BLaER1 treated with 17β-estradiol and CSF1 and Interleukin-3, amounts not matched to agents 10 nM and 100 nM (cell line): ENCODE data around the gene CTNNA1.
A peak's percentile ranks its signal among the peaks of the same experiment; 100 is the strongest.
"Not testable (repeated sequence)": the region's sequence is repeated elsewhere in the genome, so short reads cannot be mapped to it uniquely, and the experiment has no call there.

ENCODE experiments used
- H3K27ac ChIP-seq, 11 experiments: shearing (Covaris generic); formaldehyde crosslinking; 2 replicates each; pipeline ENCODE4 v1.8.1; 2022
- H3K27me3 ChIP-seq, 11 experiments: shearing (Covaris generic); formaldehyde crosslinking; 2 replicates each; pipeline ENCODE4 v1.8.1; 2022
- H3K36me3 ChIP-seq, 11 experiments: shearing (Covaris generic); formaldehyde crosslinking; 2 replicates each; pipeline ENCODE4 v1.8.1; 2022
- H3K4me1 ChIP-seq, 10 experiments: shearing (Covaris generic); formaldehyde crosslinking; 2 replicates each; pipeline ENCODE4 v1.8.1; 2022
- H3K4me2 ChIP-seq, 11 experiments: shearing (Covaris generic); formaldehyde crosslinking; 2 replicates each; pipeline ENCODE4 v1.8.1; 2022
- H3K4me3 ChIP-seq, 10 experiments: shearing (Covaris generic); formaldehyde crosslinking; 2 replicates each; pipeline ENCODE4 v1.8.1; 2022
- H3K9ac ChIP-seq, 11 experiments: shearing (Covaris generic); formaldehyde crosslinking; 2 replicates each; pipeline ENCODE4 v1.8.1; 2022
- H3K9me3 ChIP-seq, 11 experiments: shearing (Covaris generic); formaldehyde crosslinking; replicated peaks in 1 of 11; 2 replicates each; pipeline ENCODE4 v1.8.1; 2022
- H4K20me1 ChIP-seq, 11 experiments: shearing (Covaris generic); formaldehyde crosslinking; 2 replicates each; pipeline ENCODE4 v1.8.1; 2022
- Cebpa-rat ChIP-seq, 11 experiments: shearing (Covaris generic); IDR thresholded peaks; 2 replicates each; pipeline ENCODE4 v1.8.1; 2022

The CTNNA1 gene

GRCh38 chr5:138752341-138752950 is 779 bp upstream of the CTNNA1 start:
- Histone ChIP-seq H3K4me1 (peaks cover 32 to 45% (median 41%) of the 10 kb centered on the region in 10 experiments), H3K27me3 (no peaks in the 10 kb centered on the region), H3K4me2 (peak overlapping the region; percentile 87 to 99 (median 98)), H3K36me3 (peaks cover 0 to 29% (median 25%) of the 10 kb centered on the region in 11 experiments; a peak in 18 of 22 replicates), H4K20me1 (peaks cover 33 to 41% (median 39%) of the 10 kb centered on the region in 11 experiments), H3K9ac (peak overlapping the region; percentile 93 to 99 (median 98)), H3K27ac (peak overlapping the region; percentile 88 to 98 (median 95); a peak in 21 of 22 replicates), H3K4me3 (peak overlapping the region; percentile 84 to 100 (median 96)), H3K9me3 (no peaks in the 10 kb centered on the region)
- TF ChIP-seq Cebpa-rat (IDR thresholded peaks at IDR 0.05) = no peak

GRCh38 chr5:138753794-138754698 is 821 bp downstream of the CTNNA1 start:
- peak overlapping the region; percentile 84 to 100 (median 96) for H3K4me3 ChIP-seq
- peaks cover 36 to 45% (median 43%) of the 10 kb centered on the region in 10 experiments for H3K4me1 ChIP-seq
- H3K9me3 ChIP-seq = no peaks in the 10 kb centered on the region
- H3K36me3 ChIP-seq = peaks cover 10 to 45% (median 41%) of the 10 kb centered on the region in 11 experiments
- peak overlapping the region; percentile 73 to 99 (median 85) for H3K4me2 ChIP-seq
- TF ChIP-seq Cebpa-rat (IDR thresholded peaks at IDR 0.05) = no peak
- no peaks in the 10 kb centered on the region for H3K27me3 ChIP-seq
- peak overlapping the region; percentile 93 to 99 (median 98) for H3K9ac ChIP-seq
- peak overlapping the region; percentile 88 to 98 (median 95) for H3K27ac ChIP-seq
- peaks cover 49 to 57% (median 55%) of the 10 kb centered on the region in 11 experiments for H4K20me1 ChIP-seq

- no peaks in the 10 kb centered on the region for H3K27me3 ChIP-seq
- H4K20me1 ChIP-seq = peaks cover 55 to 63% (median 61%) of the 10 kb centered on the region in 11 experiments
- H3K9me3 ChIP-seq = no peaks in the 10 kb centered on the region
- H3K4me1 ChIP-seq = peaks cover 42 to 51% (median 48%) of the 10 kb centered on the region in 10 experiments
- peak overlapping the region in 4 of 11 experiments; percentile 88 to 96 (median 92); a peak in 6 of 22 replicates for H3K27ac ChIP-seq
- H3K9ac ChIP-seq = peak overlapping the region; percentile 93 to 99 (median 98); a peak in 21 of 22 replicates
- TF ChIP-seq Cebpa-rat (IDR thresholded peaks at IDR 0.05) = no peak
- peaks cover 17 to 52% (median 47%) of the 10 kb centered on the region in 11 experiments for H3K36me3 ChIP-seq
- H3K4me2 ChIP-seq = peak overlapping the region; percentile 73 to 99 (median 85)
- H3K4me3 ChIP-seq = peak overlapping the region; percentile 84 to 100 (median 96)
Measured at GRCh38 chr5:138754699-138755057, 1.5 kb downstream of the CTNNA1 start.

- H3K4me2 ChIP-seq = peak overlapping the region; percentile 73 to 99 (median 85)
- peaks cover 20 to 57% (median 53%) of the 10 kb centered on the region in 11 experiments for H3K36me3 ChIP-seq
- peak overlapping the region; percentile 12 to 99 (median 98); a peak in 15 of 22 replicates for H3K9ac ChIP-seq
- no peak overlapping the region; a peak in 1 of 22 replicates for H3K27ac ChIP-seq
- H4K20me1 ChIP-seq = peaks cover 61 to 68% (median 66%) of the 10 kb centered on the region in 11 experiments
- TF ChIP-seq Cebpa-rat (IDR thresholded peaks at IDR 0.05) = no peak
- no peaks in the 10 kb centered on the region for H3K9me3 ChIP-seq
- peaks cover 43 to 56% (median 52%) of the 10 kb centered on the region in 10 experiments for H3K4me1 ChIP-seq
- peak overlapping the region; percentile 84 to 100 (median 96); a peak in 16 of 20 replicates for H3K4me3 ChIP-seq
- H3K27me3 ChIP-seq = no peaks in the 10 kb centered on the region
Measured at GRCh38 chr5:138755084-138755748, 2.0 kb downstream of the CTNNA1 start.

- Histone ChIP-seq H3K9ac (no peak overlapping the region; a peak in 2 of 22 replicates), H3K9me3 (no peaks in the 10 kb centered on the region), H3K4me1 (peaks cover 58 to 75% (median 66%) of the 10 kb centered on the region in 10 experiments), H3K36me3 (peaks cover 40 to 77% (median 72%) of the 10 kb centered on the region in 11 experiments), H3K27me3 (no peaks in the 10 kb centered on the region), H4K20me1 (peaks cover 81 to 89% (median 86%) of the 10 kb centered on the region in 11 experiments), H3K4me2 (peak overlapping the region in 10 of 11 experiments; percentile 5 to 96 (median 60); a peak in 14 of 22 replicates), H3K27ac (no peak overlapping the region), H3K4me3 (no peak overlapping the region)
- TF ChIP-seq Cebpa-rat (IDR thresholded peaks at IDR 0.05) = no peak
Measured at GRCh38 chr5:138757061-138757776, 4.0 kb downstream of the CTNNA1 start.

- Histone ChIP-seq H3K9ac (peak overlapping the region in 5 of 11 experiments; percentile 16 to 42 (median 28); a peak in 5 of 22 replicates), H3K4me2 (peak overlapping the region; percentile 40 to 74 (median 67)), H3K27me3 (no peaks in the 10 kb centered on the region), H3K36me3 (peaks cover 40 to 88% (median 75%) of the 10 kb centered on the region in 11 experiments), H3K4me3 (no peak overlapping the region), H3K9me3 (no peaks in the 10 kb centered on the region), H4K20me1 (peaks cover 95 to 100% (median 100%) of the 10 kb centered on the region in 11 experiments), H3K4me1 (peaks cover 39 to 62% (median 46%) of the 10 kb centered on the region in 10 experiments), H3K27ac (peak overlapping the region in 1 of 11 experiments; percentile 34; a peak in 1 of 22 replicates)
- no peak for TF ChIP-seq Cebpa-rat (IDR thresholded peaks at IDR 0.05)
Measured at GRCh38 chr5:138760448-138761110, 7.4 kb downstream of the CTNNA1 start.

GRCh38 chr5:138761115-138761514 is 7.9 kb downstream of the CTNNA1 start:
- Histone ChIP-seq H4K20me1 (peaks cover 94 to 100% (median 100%) of the 10 kb centered on the region in 11 experiments), H3K27ac (peak overlapping the region in 3 of 11 experiments; percentile 11 to 34 (median 16); a peak in 2 of 22 replicates), H3K9ac (peak overlapping the region in 5 of 11 experiments; percentile 16 to 42 (median 28); a peak in 6 of 22 replicates), H3K4me2 (peak overlapping the region; percentile 40 to 74 (median 67)), H3K36me3 (peaks cover 36 to 83% (median 70%) of the 10 kb centered on the region in 11 experiments), H3K4me1 (peaks cover 34 to 58% (median 41%) of the 10 kb centered on the region in 10 experiments)
- H3K27me3 ChIP-seq, H3K4me3 ChIP-seq, H3K9me3 ChIP-seq: not testable (repeated sequence)

- Histone ChIP-seq H3K27ac (0 out of 22 replicates have a peak overlapping the region, but pooled peaks of 2 of the 11 experiments have one; percentile 16 to 34), H4K20me1 (peaks cover 94 to 100% (median 100%) of the 10 kb centered on the region in 11 experiments), H3K36me3 (peaks cover 30 to 82% (median 65%) of the 10 kb centered on the region in 11 experiments), H3K9ac (peak overlapping the region in 1 of 11 experiments; percentile 16; a peak in 2 of 22 replicates), H3K4me1 (peaks cover 28 to 57% (median 35%) of the 10 kb centered on the region in 10 experiments), H3K4me2 (peak overlapping the region; percentile 40 to 74 (median 67); a peak in 20 of 22 replicates)
- H3K9me3 ChIP-seq, H3K27me3 ChIP-seq, H3K4me3 ChIP-seq: not testable (repeated sequence)
Measured at GRCh38 chr5:138761670-138762069, 8.4 kb downstream of the CTNNA1 start.
